A549 (cell line): ENCODE data around the gene NSL1.

ENCODE experiments used
- EP300 ChIP-seq, 2 experiments: fragments of >200 bp; sonication (Bioruptor Twin); formaldehyde crosslinking; IDR thresholded peaks; 2 replicates in 1 of 2; 3 replicates in 1 of 2; pipeline ENCODE4 v1.6.1; 2016 to 2017
- JUN ChIP-seq, 2 experiments: fragments of >200 bp; sonication (Bioruptor Twin); formaldehyde crosslinking; IDR thresholded peaks; 2 replicates in 1 of 2; 3 replicates in 1 of 2; pipeline ENCODE4 v1.6.1; 2016 to 2017
- TF ChIP-seq, protein P1 (sequence below): fragments of >200 bp; sonication (Bioruptor Twin); formaldehyde crosslinking; IDR thresholded peaks from 3 replicates; pipeline ENCODE4 v1.5.1; 2016
- TF ChIP-seq, protein P2 (sequence below): IDR thresholded peaks from 2 replicates; pipeline ENCODE4 v1.6.1; 2012

DNA sequence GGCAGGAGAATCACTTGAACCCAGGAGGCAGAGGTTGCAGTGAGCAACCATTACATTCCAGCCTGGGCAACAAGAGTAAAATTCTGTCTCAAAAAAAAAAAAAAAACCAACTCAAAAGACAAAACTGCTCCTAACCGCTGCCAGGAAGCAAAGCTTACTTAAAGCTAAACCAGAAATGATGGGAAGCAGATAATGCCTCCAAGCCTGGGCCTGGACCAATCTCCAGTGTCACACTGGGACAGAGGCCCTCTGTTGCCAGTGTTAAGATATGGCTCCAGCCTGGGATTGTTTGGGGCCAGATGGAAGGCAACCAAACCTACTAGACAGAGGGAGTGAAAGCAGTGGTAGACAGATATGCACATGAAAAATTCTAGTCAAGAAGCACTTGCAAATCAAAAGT is 36.9 kb downstream of the NSL1 start:
- TF ChIP-seq JUN (IDR thresholded peaks at IDR 0.05) (no peak), EP300 (IDR thresholded peaks at IDR 0.05) (no peak)
- TF ChIP-seq, protein P1, sequence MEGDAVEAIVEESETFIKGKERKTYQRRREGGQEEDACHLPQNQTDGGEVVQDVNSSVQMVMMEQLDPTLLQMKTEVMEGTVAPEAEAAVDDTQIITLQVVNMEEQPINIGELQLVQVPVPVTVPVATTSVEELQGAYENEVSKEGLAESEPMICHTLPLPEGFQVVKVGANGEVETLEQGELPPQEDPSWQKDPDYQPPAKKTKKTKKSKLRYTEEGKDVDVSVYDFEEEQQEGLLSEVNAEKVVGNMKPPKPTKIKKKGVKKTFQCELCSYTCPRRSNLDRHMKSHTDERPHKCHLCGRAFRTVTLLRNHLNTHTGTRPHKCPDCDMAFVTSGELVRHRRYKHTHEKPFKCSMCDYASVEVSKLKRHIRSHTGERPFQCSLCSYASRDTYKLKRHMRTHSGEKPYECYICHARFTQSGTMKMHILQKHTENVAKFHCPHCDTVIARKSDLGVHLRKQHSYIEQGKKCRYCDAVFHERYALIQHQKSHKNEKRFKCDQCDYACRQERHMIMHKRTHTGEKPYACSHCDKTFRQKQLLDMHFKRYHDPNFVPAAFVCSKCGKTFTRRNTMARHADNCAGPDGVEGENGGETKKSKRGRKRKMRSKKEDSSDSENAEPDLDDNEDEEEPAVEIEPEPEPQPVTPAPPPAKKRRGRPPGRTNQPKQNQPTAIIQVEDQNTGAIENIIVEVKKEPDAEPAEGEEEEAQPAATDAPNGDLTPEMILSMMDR = no peak
- TF ChIP-seq, protein P2, sequence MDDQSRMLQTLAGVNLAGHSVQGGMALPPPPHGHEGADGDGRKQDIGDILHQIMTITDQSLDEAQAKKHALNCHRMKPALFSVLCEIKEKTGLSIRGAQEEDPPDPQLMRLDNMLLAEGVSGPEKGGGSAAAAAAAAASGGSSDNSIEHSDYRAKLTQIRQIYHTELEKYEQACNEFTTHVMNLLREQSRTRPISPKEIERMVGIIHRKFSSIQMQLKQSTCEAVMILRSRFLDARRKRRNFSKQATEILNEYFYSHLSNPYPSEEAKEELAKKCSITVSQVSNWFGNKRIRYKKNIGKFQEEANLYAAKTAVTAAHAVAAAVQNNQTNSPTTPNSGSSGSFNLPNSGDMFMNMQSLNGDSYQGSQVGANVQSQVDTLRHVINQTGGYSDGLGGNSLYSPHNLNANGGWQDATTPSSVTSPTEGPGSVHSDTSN = no peak
